Neuron (in vitro differentiated cells): ENCODE measurements around the gene TTL.
"Not testable (repeated sequence)": the region's sequence is repeated elsewhere in the genome, so short reads cannot be mapped to it uniquely, and the experiment has no call there.

Experiments used
- H2AFZ ChIP-seq: one replicate; pipeline ENCODE4 v1.6.1; 2013; ENCODE audit warnings: low read depth, mild to moderate bottlenecking, inconsistent platforms, low read length, moderate library complexity
- H3K27me3 ChIP-seq: one replicate; pipeline ENCODE4 v1.6.1; 2013; ENCODE audit warnings: low read length; ENCODE audit not compliant: insufficient read depth
- H3K36me3 ChIP-seq: one replicate; pipeline ENCODE4 v1.6.1; 2013; ENCODE audit warnings: low read length; ENCODE audit not compliant: insufficient read depth
- H3K4me1 ChIP-seq: one replicate; pipeline ENCODE4 v1.6.1; 2013; ENCODE audit warnings: low read length; ENCODE audit not compliant: insufficient read depth
- H3K4me3 ChIP-seq: 2 replicates; pipeline ENCODE4 v1.5.1; 2013; ENCODE audit warnings: mild to moderate bottlenecking, low read length, moderate library complexity
- H3K9me3 ChIP-seq: one replicate; pipeline ENCODE4 v1.6.1; 2013; ENCODE audit warnings: low read length

TTL gene

GRCh38 chr2:112483831-112484230 is 1.9 kb downstream of the TTL start:
- Histone ChIP-seq H3K9me3 (peaks cover 10% of the 10 kb centered on the region), H3K27me3 (no peaks in the 10 kb centered on the region), H3K36me3 (peaks cover 30% of the 10 kb centered on the region), H3K4me3 (peak overlapping the region; percentile 73), H3K4me1 (peaks cover 19% of the 10 kb centered on the region), H2AFZ (no peak overlapping the region)

DNA sequence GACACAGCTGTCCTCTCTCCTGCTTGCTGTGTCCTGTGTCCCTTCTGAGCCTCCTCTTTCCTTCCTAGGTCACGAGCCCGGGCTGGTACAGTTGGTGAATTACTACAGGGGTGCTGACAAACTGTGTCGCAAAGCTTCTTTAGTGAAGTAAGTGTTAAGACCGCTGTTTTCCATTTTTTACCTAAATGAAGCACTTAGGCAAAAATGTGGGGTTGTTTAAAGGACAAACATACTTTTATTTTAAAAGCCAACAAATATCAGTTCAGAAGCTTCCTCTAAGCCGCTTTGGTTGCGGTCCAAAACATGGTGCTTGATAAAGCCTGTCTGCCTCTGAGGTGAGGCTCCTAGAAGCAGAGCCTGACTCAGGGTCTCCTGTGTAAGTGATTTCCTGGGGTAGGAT is 3.9 kb downstream of the TTL start:
- Histone ChIP-seq H3K4me1 (peaks cover 15% of the 10 kb centered on the region), H3K4me3 (no peak overlapping the region), H3K27me3 (no peaks in the 10 kb centered on the region), H2AFZ (no peak overlapping the region), H3K36me3 (peaks cover 40% of the 10 kb centered on the region), H3K9me3 (peaks cover 10% of the 10 kb centered on the region)

- peaks cover 11% of the 10 kb centered on the region for H3K4me1 ChIP-seq
- peaks cover 40% of the 10 kb centered on the region for H3K36me3 ChIP-seq
- peaks cover 10% of the 10 kb centered on the region for H3K9me3 ChIP-seq
- no peak overlapping the region for H3K4me3 ChIP-seq
- no peak overlapping the region for H2AFZ ChIP-seq
- no peaks in the 10 kb centered on the region for H3K27me3 ChIP-seq
Measured at GRCh38 chr2:112486895-112487294, 4.9 kb downstream of the TTL start.

GRCh38 chr2:112487444-112487961 is 5.5 kb downstream of the TTL start:
- Histone ChIP-seq H2AFZ (no peak overlapping the region), H3K9me3 (peaks cover 10% of the 10 kb centered on the region), H3K4me3 (no peak overlapping the region), H3K36me3 (peaks cover 40% of the 10 kb centered on the region), H3K4me1 (peaks cover 11% of the 10 kb centered on the region), H3K27me3 (no peaks in the 10 kb centered on the region)

- Histone ChIP-seq H3K36me3 (peaks cover 40% of the 10 kb centered on the region), H3K4me3 (no peak overlapping the region), H3K4me1 (peaks cover 8% of the 10 kb centered on the region), H3K27me3 (no peaks in the 10 kb centered on the region), H2AFZ (no peak overlapping the region), H3K9me3 (peaks cover 10% of the 10 kb centered on the region)
Measured at GRCh38 chr2:112488201-112488600, 6.2 kb downstream of the TTL start.

DNA sequence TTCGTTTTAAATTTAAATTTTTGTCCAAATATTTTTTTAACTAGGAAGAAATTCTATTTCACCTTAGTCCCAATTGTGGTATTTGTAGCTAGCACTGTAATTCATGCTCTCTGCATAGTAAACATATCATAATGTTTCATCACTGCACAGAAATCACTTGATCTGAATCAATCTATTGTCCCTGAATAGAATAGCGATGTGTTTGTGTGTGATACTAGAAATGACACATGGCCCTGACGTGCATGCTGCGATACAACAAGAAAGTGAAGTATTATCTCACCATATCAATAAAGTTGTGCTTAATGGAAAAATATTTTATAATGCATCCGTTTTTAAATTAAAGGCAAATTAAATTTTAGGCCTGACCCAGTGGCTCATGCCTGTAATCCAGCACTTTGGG is 10.0 kb downstream of the TTL start:
- no peaks in the 10 kb centered on the region for H3K27me3 ChIP-seq
- H3K9me3 ChIP-seq: peaks cover 3% of the 10 kb centered on the region
- peaks cover 37% of the 10 kb centered on the region for H3K36me3 ChIP-seq

GRCh38 chr2:112493048-112493447 is 11.1 kb downstream of the TTL start:
- H2AFZ ChIP-seq: no peak overlapping the region
- peaks cover 27% of the 10 kb centered on the region for H3K36me3 ChIP-seq
- no peak overlapping the region for H3K4me3 ChIP-seq
- no peaks in the 10 kb centered on the region for H3K4me1 ChIP-seq
- no peaks in the 10 kb centered on the region for H3K27me3 ChIP-seq
- no peaks in the 10 kb centered on the region for H3K9me3 ChIP-seq

More for the DNA sequence above, 10.0 kb downstream of the TTL start:
- Histone ChIP-seq H2AFZ (no peak overlapping the region), H3K4me3 (no peak overlapping the region), H3K4me1 (no peaks in the 10 kb centered on the region)

DNA sequence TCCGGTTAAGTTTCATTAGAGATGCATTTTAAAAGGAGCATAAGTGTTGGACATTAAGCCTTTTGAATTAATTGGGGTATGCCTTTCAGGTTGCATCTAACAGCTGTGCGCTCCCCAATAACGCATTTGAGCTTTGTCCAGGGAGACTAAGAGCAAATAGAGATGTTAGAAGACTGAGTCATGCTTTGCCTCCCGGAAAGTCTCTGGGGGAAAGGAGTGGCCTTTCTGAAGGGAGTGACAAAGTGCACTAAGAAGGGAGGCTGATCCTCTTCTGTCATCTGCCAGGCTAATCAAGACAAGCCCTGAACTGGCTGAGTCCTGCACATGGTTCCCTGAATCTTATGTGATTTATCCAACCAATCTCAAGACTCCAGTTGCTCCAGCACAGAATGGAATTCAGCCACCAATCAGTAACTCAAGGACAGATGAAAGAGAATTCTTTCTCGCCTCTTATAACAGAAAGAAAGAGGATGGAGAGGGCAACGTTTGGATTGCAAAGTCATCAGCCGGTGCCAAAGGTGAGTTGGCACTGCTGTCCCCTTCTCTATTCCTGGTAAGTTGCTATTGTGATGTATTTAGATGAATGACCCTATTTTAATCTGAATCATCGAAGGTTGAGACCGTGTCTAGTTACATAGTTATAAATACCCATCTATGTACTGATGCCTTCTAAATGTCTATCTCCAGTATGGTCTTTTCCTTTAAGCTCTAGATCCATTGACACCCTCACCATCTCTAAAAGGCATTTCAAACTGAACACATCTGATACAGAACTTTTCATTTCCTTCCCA is 12.1 kb downstream of the TTL start:
- no peaks in the 10 kb centered on the region for H3K4me1 ChIP-seq
- no peak overlapping the region for H3K4me3 ChIP-seq
- no peaks in the 10 kb centered on the region for H3K27me3 ChIP-seq
- no peaks in the 10 kb centered on the region for H3K9me3 ChIP-seq
- H3K36me3 ChIP-seq: peaks cover 27% of the 10 kb centered on the region
- no peak overlapping the region for H2AFZ ChIP-seq

DNA sequence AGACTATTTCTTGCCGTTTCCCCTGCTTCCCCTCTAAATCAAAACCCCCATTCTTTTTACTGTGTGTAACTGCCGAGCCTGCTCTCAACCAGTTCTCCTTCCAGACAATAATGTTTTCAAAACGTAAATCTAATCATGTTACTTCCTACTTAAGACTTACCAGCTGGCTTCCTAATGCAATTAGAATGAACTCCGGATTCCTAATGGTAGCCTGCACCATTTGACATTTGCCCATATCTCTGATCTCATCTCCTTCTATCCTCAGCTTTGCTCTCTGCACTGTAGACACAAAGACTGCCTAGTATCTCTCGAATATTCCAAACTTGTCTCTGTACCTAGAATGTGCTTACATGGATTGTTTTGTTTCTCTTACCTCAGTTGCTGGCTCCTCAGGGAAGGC is 12.9 kb downstream of the TTL start:
- no peak overlapping the region for H2AFZ ChIP-seq
- no peaks in the 10 kb centered on the region for H3K4me1 ChIP-seq
- no peaks in the 10 kb centered on the region for H3K9me3 ChIP-seq
- peaks cover 22% of the 10 kb centered on the region for H3K36me3 ChIP-seq
- H3K4me3 ChIP-seq: no peak overlapping the region
- H3K27me3 ChIP-seq: no peaks in the 10 kb centered on the region

GRCh38 chr2:112495878-112496277 is 13.9 kb downstream of the TTL start:
- H3K4me1 ChIP-seq, H3K27me3 ChIP-seq, H2AFZ ChIP-seq, H3K9me3 ChIP-seq, H3K4me3 ChIP-seq: not testable (repeated sequence)
- peaks cover 17% of the 10 kb centered on the region for H3K36me3 ChIP-seq

- not testable (repeated sequence) for H3K4me1 ChIP-seq, H2AFZ ChIP-seq, H3K4me3 ChIP-seq, H3K27me3 ChIP-seq, H3K9me3 ChIP-seq
- peaks cover 14% of the 10 kb centered on the region for H3K36me3 ChIP-seq
Measured at GRCh38 chr2:112500850-112501484, 19.0 kb downstream of the TTL start.

DNA sequence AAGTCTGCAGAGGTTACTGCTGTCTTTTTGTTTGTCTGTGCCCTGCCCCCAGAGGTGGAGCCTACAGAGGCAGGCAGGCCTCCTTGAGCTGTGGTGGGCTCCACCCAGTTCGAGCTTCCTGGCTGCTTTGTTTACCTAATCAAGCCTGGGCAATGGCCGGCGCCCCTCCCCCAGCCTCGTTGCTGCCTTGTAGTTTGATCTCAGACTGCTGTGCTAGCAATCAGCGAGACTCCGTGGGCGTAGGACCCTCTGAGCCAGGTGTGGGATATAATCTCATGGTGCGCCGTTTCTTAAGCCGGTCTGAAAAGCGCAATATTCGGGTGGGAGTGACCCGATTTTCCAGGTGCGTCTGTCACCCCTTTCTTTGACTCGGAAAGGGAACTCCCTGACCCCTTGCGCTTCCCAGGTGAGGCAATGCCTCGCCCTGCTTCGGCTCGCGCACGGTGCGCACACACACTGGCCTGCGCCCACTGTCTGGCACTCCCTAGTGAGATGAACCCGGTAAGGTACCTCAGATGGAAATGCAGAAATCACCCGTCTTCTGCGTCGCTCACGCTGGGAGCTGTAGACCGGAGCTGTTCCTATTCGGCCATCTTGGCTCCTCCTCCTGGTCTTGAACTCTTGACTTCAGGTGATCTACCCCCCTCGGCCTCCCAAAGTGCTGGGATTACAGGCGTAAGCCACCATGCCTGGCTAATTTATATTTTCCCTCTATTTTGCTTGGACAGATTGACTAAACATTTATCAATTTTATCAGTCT is 27.5 kb downstream of the TTL start:
- not testable (repeated sequence) for H3K27me3 ChIP-seq, H3K9me3 ChIP-seq, H2AFZ ChIP-seq, H3K4me3 ChIP-seq, H3K4me1 ChIP-seq
- H3K36me3 ChIP-seq: peaks cover 13% of the 10 kb centered on the region

GRCh38 chr2:112516801-112517200 is 34.8 kb downstream of the TTL start:
- Histone ChIP-seq H3K4me3 (no peak overlapping the region), H3K9me3 (peaks cover 6% of the 10 kb centered on the region), H2AFZ (no peak overlapping the region), H3K27me3 (no peaks in the 10 kb centered on the region), H3K36me3 (peaks cover 44% of the 10 kb centered on the region), H3K4me1 (no peaks in the 10 kb centered on the region)
